GM18867 (cell line): Measurements from ENCODE around the gene TNFRSF4.

Source experiments
- ATAC-seq: cut with Tn5 transposase; IDR thresholded peaks from one replicate; pipeline ENCODE4 v1.9.1; 2021; ENCODE audit warnings: mild to moderate bottlenecking, moderate library complexity; ENCODE audit not compliant: unreplicated experiment

Gene TNFRSF4

GRCh38 chr1:1171161-1171545, 42.8 kb downstream of the TNFRSF4 start:
- no peak for ATAC-seq

DNA sequence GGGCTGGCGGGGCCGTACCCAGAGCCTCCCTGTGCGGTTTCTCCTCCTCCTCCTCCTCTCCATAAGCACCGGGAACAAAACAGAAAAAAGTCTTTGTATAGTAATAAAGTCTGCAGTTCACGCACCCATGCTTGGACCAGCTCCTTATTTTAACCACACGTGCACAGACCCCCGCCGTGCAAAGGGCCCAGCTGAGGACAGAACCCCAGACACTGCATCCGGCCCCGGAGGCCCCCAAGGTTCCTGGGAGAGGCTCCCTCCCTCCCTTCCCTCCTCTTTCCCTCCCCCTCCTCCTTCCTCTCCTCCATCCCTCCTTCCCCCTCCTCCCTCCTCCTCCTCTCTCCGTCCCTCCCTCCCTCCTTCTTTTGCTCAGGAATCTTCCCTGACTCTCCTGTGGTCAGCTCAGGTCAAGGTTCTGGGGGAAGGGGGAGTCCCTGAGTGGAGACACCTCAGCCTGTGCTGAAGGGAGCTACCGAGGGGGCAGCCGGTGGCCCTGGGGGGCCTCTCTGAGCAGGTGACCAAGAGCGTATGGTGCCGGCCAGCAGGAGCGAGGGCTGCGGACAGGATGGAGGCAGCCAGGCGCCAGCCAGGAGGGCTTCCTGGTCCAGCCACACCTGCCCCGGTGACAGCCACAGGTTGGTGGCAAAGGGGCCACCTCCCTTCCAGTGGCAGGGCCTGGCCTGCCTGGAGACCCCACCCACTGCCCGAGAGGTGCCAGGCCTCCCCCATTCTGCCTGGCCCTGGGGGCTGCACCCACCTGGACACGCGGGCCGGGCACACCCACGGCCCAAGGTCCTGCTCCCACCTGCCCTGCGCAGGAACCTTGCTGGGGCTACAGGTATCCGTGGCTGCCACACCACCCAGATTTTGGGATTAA, 43.5 kb downstream of the TNFRSF4 start:
- ATAC-seq, result no peak

DNA sequence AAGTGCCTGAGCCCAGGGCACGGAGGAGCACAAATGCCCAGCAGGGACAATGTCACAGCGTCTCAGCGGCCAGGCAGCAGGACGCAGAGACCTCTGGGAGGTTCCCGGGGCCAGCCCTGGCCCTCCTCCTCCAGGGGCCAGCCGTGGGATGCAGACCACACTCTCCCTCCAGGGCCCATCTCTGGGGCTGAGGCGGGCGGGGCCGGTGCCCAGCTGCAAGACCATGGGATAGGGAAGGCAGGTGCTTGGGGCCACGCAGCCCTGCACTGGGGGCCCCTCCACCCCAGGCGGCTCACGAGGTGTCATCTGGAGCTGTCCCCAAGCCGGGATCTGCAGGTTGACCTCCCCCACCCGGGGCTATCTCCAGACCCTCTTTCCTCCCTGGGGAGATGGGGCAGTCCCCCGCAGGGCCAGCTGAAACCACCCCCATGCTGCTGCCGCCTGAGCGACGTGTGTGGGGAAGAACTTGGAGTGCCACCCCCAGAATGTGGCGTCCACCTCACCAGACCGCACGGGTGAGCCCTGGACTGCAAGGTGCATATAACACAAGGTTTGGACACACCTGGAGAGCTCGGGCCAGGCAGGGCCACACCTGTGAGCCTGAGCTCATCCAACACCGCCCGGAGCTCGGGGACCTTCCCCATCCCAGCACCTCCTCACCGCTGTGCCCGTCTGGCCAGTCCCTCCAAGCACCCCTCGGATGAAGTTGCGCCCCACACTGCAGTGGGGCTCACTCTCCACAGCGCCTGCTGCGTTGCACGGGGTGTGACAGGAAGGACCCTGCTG, 44.3 kb downstream of the TNFRSF4 start:
- ATAC-seq, result no peak

DNA sequence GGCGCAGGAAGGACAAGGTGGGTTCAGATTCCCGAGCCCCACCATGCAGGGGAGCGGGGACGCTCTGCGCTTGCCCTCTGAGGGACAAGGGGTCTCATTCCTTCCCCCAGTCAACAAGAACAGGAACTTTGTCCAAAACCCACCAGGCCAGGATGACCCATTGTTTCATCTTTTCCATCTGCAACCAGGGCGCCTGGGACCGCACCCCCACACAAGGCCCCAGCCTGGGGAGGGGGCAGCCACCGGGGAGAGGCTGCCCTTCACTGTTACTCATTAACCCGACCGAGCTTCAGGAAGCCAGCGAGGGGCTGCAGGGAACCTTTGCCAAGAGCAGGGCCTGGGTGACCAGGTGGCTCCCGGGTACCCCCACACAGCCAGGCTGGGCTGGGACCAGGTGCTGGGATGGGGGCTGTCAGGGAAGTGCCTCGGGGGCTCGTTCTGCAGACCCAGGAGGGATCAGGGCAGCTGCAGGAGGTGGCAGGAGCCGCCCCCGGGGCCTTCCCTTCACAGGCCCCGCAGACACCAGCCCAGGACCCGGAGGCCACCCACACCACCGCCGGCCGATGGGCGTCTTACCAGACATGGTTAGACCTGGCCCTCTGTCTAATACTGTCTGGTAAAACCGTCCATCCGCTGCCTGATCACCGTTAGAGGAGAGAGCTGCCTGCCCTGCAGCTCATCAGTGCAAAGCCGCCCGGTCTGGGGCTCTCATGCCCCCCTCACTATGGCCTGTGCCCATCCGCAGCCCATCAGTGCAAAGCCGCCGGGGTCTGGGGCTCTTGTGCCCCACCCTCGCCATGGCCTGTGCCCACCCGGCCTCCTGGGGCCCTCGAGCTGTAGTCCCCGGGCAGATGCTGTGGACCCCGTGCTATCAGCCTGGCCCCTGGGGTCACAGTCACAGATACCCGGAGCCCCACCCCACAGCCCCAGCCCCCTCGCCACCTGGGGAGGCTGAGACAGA, 45.2 kb downstream of the TNFRSF4 start:
- ATAC-seq, result no peak

DNA sequence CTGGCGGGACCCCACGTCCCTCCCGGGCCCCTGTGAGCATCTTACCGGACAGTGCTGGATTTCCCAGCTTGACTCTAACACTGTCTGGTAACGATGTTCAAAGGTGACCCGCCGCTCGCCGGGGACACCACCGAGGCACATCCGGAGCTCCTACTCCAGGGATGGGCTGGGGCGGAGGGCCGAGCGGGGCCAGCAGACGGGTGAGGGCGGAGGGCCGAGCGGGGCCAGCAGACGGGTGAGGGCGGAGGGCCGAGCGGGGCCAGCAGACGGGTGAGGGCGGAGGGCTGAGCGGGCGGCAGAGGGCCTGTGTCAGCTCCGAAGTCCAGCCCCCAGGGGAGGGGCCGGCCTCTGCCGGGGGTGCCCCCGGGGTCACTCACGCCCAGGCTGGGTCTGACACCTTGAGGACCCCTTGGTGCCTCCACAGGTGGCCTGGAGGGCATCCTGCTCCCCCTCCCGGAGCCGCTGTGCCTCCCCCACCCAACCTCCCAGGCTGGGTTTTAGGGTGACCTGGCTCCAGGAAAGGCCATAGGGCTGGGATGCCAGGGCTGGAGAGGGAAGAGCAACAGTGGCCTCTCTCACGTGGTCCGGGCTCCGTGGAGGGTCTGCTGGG, 46.0 kb downstream of the TNFRSF4 start:
- ATAC-seq, result no peak

DNA sequence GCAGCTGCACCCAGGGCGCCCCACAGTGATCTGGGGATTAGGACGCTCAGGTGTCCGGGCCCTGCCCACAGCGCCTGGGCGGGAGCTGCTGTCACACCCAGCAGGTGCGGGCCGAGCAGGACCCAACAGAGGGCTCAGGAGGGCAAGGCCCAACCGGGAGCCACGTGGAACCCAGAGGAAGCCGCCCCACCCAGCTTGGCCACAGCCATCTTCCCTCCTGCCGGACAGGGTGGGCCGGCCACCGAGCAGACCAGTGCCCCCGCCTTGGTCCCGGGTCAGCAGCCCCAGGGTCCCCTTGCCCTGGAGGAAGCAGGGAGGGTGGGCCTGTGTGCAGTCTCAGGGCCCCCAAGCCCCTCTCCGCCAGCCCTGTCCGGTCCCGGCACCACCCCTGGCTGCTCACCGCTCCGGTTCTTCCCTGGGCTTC, 46.5 kb downstream of the TNFRSF4 start:
- ATAC-seq, result no peak

DNA sequence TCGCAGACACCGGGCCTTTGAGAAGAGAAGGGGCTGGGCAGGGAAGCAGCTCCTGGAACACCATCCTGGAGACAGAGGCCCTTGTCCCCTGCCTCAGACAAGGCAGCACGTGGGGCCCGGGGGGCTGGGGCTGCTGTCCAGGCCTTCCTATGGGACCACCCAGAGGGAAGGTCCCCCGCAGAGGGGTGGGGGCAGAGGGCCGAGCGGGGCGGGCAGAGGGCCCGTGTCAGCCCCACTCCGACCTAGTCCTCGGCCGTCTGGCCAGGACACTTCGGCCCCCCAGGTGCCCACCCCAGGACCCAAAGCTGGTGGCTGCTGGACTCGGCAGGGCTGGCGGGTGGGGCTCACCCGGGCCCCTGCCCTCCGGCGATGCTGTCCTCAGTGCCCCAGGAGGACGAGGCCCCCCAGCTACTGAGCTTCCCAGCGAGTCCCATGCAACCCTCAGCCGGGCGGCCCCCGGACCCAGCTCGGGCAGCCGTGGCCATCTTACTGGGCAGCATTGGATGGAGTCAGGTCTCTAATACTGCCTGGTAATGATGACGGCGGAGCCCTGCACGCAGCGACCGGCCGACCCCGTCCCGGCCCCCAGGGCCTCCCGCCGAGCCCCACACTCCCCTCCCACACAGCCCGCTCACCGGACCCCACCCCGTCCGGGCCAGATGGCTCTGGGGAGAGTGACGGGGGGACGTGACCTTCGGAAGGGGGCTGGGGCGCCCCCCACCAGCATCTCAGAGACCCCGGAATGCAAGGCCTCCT, 47.1 kb downstream of the TNFRSF4 start:
- ATAC-seq, result no peak

DNA sequence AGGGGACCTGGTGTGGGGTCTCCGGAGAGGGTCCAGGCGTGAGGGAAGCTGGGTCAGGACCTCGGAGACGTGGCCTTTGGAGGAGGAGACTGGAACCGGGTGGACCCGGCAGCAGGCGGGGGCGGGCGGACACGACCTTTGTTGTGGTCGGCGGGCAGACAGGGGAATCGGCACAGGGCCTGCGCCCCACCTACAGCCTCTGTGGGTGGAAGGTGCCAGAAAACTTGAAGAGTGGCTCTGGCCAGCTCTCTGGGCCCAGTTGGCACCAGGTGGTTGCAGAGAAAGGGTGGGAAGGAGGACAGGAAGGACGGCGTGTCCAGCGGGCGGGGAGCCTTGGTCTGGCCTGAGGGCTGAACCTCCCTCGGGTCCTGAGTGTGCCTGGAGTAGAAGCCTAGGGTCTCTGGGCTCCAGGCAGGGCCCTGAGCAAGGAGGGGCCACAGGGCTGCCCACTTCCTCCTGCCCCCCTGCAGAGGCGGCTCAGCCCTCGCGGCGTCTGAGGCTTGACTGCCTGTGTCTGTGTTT, 48.0 kb downstream of the TNFRSF4 start:
- ATAC-seq, result no peak

DNA sequence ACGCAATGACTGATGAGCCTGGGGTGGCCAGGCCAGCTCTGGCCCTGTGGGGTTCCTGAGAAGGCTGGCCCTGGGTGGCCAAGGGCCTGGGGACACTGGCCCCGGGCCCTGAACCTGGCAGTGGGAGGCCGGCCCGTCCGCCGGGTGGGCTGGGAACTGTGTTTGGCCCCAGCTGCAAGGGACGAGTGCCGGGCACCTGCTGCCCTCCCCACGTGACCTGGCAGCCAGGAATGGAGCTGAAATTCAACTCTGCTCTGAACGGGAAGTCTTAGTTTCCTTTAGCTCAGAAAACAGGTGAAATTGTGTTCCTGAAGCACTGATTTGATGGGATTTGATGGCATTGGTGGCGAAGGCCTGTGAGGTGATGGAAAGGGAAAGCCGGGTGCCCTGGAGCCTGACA, 48.5 kb downstream of the TNFRSF4 start:
- no peak for ATAC-seq

GRCh38 chr1:1164701-1165451, 49.1 kb downstream of the TNFRSF4 start:
- ATAC-seq, result no peak

GRCh38 chr1:1164361-1164700, 49.6 kb downstream of the TNFRSF4 start:
- no peak for ATAC-seq

DNA sequence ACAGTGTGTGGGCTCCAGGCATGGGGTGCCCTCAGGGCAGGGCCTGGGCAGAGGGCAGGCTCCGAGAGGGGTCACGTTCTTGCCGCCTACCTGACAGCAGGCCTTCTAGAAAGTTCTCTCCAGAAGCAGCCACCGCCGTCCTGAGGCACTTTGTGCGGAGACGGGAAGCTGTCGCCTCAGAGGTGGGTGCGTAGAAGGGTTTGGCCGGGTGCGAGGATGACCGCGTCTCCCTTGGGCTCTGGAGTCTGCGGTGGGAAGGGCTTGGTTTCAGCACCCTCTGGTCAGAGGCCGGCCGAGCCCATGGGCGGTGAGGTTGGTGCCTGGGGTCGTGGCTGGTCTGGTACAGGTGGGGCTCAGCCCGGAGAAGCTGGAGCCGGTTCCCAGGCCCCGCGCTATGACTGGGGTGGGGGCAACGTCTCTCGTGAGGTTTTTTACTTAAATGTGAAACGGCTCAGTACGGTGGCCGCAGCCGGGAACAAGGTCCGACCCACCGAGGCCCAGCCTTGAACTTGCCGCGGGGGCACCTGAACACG, 50.3 kb downstream of the TNFRSF4 start:
- no peak for ATAC-seq

DNA sequence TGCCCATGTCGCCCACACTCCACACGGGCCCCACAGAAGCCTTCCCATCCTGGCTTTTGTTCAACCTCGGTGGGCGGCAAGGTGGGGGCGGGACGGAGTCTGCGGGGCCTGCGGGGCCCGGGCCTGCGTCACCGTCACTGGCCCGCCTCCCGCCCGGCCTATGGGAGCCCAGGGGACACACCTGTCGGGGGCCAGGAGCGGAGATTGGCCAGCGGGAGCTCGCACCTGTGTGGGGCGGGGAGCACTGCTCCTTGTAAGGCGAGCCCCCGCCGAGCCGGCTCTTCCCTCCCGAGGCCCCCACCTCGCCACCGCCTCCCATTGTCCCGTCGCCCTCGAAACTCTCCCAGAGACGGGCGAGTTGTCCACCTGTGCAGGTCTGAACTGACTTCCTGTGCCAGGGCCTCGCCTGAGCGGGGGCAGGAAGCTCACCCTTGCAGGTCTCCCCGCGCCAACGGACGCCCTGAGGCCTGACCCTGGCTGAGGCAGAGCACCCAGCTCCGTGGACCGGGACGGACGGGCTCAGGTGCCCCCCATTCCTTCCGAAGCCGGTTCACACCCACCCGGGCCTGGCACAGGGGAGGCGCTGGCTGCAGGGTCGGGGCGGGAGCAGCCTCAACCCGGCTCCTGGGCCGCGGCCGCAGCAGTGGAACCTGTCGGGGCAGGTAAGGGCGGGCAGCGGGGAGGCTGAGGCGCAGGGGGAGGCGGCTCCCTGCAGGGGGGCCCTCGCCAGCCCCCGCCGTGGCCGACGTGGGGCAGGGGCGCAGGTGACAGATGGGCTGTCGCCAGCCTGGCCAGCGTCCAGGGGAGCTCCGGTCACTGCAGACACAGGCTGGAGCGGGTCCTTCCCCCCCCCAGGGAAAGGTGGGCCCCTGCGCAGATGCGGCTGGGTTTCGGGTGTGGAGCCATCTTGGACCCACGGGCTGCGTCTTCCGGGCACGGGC, 51.1 kb downstream of the TNFRSF4 start:
- no peak for ATAC-seq

GRCh38 chr1:1161683-1162079, 52.3 kb downstream of the TNFRSF4 start:
- no peak for ATAC-seq
